CD4-positive, alpha-beta T cell treated with Interleukin-10 for 1 hour (primary cell): ENCODE measurements around the gene MYBPC2.
"Not testable (repeated sequence)": the region's sequence is repeated elsewhere in the genome, so short reads cannot be mapped to it uniquely, and the experiment has no call there.

ENCODE experiments used
- DNase-seq: peaks from one replicate; pipeline ENCODE4 v3.0.0-alpha.2; 2020

Gene MYBPC2

GRCh38 chr19:50460161-50460765, 27.6 kb downstream of the MYBPC2 start:
- DNase-seq, result no peak

GRCh38 chr19:50461066-50461875, 28.6 kb downstream of the MYBPC2 start:
- DNase-seq, result peak; percentile 75

- DNase-seq, result no peak
Observed at GRCh38 chr19:50462970-50463369, 30.3 kb downstream of the MYBPC2 start.

GRCh38 chr19:50464348-50464747, 31.7 kb downstream of the MYBPC2 start:
- no peak for DNase-seq

- DNase-seq, result no peak
Observed at GRCh38 chr19:50465000-50465399, 32.3 kb downstream of the MYBPC2 start.

GRCh38 chr19:50465986-50466705, 33.5 kb downstream of the MYBPC2 start:
- DNase-seq, result no peak

GRCh38 chr19:50466706-50467039, 34.0 kb downstream of the MYBPC2 start:
- no peak for DNase-seq

GRCh38 chr19:50467566-50467965, 34.9 kb downstream of the MYBPC2 start:
- no peak for DNase-seq

GRCh38 chr19:50468818-50469217, 36.1 kb downstream of the MYBPC2 start:
- no peak for DNase-seq

- DNase-seq, result not testable (repeated sequence)
Observed at GRCh38 chr19:50473336-50473735, 40.6 kb downstream of the MYBPC2 start.

- no peak for DNase-seq
Observed at GRCh38 chr19:50475101-50475568, 42.4 kb downstream of the MYBPC2 start.

- no peak for DNase-seq
Observed at GRCh38 chr19:50475736-50476223, 43.1 kb downstream of the MYBPC2 start.

- DNase-seq, result peak; percentile 97
Observed at GRCh38 chr19:50476224-50476906, 43.7 kb downstream of the MYBPC2 start, which contains the start of the genes EMC10 and GARIN5A. Gene EMC10 (plus strand): TSS chr19:50476507. CDS start chr19:50476545, 38 bp downstream. Gene GARIN5A (minus strand): TSS chr19:50476848. CDS start chr19:50476388, 460 bp downstream.

- no peak for DNase-seq
Observed at GRCh38 chr19:50476907-50477238, 44.2 kb downstream of the MYBPC2 start.

GRCh38 chr19:50477751-50478515, 45.2 kb downstream of the MYBPC2 start:
- DNase-seq, result no peak

- peak; percentile 24 for DNase-seq
Observed at GRCh38 chr19:50478901-50479715, 46.4 kb downstream of the MYBPC2 start.

GRCh38 chr19:50479761-50480251, 47.1 kb downstream of the MYBPC2 start:
- DNase-seq, result no peak

- DNase-seq, result no peak
Observed at GRCh38 chr19:50480281-50481111, 47.8 kb downstream of the MYBPC2 start.

- no peak for DNase-seq
Observed at GRCh38 chr19:50481351-50482149, 48.9 kb downstream of the MYBPC2 start.
